Fibroblast of the aortic adventitia (primary cell): ENCODE data around the gene HOXA11. TPM values are rescaled to one million over a fixed set of nuclear protein-coding genes. Genes with fewer than 3 reads are reported as not detected.
A peak's percentile ranks its signal among the peaks of the same experiment; 100 is the strongest.

Source experiments
- DNase-seq: peaks from one replicate; pipeline ENCODE4 v3.0.0-alpha.2; 2010; ENCODE audit warnings: low read depth
- H3K4me3 ChIP-seq: 2 replicates; pipeline ENCODE4 v1.5.1; 2011; ENCODE audit warnings: low read depth, mild to moderate bottlenecking, control low read depth, low read length, moderate library complexity
- total RNA-seq: library from RNA; depleted of rRNA; stranded (reverse); fragments of >200 nt; gene quantifications from 2 replicates; pipeline ENCODE4 v1.2.3, GENCODE V29; 2012; ENCODE audit warnings: low replicate concordance
- TF ChIP-seq, protein P1 (sequence below): IDR thresholded peaks from 2 replicates; pipeline ENCODE4 v1.5.1; 2011; ENCODE audit warnings: mild to moderate bottlenecking, low read length, control low read depth, inconsistent platforms; ENCODE audit not compliant: insufficient read depth

The HOXA11 gene
- total RNA-seq, 1 donor, result not detected

DNA sequence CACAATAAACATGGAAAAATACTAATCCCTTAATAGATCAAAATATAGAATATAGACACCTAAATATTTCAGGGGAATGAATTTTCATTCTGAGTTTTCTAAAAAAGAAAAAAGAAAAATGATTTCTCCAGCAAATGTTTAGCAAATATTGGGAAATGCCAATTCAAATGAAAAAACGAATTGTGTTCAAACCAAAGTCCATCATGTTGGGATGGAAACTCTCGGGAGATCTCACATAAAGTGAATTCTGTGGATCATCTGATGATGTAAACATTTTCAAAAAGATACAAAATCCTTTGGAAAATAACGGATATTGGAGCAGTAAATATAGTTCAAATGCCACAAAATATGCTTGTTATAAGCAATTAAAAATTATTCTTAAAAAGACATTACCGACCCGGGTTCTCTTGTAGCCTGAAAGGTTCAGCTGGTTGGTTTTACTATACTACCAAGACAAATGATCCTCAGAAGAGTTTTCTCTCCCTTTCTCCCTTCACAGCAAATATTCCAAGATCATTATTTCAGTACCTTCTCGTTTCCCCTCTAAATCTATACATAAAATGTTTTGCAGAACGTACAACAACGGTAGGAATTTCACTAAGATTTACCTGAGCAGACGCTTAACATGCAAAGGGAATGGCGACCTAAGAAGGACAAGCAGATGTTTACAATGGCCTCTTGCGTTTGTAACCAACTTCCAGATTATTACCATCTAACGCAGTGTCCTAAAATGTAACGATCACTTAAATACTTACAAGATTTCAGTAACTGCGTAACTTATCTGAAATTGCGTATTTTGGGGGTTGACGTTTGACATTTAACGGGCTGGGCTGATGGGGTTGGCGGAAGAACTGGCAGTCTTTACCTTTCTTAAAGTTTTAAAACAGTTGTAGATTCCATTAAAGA lies 12.4 kb upstream of the HOXA11 start:
- H3K4me3 ChIP-seq, result no peak overlapping the region
- DNase-seq, result no peak
- TF ChIP-seq, protein P1, sequence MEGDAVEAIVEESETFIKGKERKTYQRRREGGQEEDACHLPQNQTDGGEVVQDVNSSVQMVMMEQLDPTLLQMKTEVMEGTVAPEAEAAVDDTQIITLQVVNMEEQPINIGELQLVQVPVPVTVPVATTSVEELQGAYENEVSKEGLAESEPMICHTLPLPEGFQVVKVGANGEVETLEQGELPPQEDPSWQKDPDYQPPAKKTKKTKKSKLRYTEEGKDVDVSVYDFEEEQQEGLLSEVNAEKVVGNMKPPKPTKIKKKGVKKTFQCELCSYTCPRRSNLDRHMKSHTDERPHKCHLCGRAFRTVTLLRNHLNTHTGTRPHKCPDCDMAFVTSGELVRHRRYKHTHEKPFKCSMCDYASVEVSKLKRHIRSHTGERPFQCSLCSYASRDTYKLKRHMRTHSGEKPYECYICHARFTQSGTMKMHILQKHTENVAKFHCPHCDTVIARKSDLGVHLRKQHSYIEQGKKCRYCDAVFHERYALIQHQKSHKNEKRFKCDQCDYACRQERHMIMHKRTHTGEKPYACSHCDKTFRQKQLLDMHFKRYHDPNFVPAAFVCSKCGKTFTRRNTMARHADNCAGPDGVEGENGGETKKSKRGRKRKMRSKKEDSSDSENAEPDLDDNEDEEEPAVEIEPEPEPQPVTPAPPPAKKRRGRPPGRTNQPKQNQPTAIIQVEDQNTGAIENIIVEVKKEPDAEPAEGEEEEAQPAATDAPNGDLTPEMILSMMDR, result no peak

DNA sequence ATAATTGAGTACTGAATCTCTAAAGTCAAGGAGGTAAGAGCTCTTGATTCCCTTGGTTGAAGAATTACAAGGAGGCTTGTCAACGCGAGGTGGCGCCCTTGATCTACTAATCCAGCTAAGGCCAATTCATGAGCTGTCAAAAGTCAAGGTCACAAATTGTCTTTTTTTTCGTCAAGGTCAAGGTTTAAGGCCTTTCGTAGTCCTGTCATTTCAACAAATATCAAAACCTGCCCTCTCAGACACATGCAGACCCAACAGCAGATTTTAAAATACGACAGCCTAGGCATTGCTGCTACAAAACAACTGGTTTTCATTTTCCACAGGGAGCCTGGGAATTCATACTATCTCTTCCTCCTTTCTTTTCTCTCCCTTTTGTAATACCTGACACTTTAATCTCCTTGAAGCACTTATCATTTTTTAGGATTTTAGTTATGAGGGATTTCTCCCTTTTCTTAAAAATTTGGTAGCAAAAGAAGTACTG lies 11.3 kb upstream of the HOXA11 start:
- peak; percentile 83 for DNase-seq
- H3K4me3 ChIP-seq, result no peak overlapping the region
- TF ChIP-seq, protein P1, result peak; percentile 71

DNA sequence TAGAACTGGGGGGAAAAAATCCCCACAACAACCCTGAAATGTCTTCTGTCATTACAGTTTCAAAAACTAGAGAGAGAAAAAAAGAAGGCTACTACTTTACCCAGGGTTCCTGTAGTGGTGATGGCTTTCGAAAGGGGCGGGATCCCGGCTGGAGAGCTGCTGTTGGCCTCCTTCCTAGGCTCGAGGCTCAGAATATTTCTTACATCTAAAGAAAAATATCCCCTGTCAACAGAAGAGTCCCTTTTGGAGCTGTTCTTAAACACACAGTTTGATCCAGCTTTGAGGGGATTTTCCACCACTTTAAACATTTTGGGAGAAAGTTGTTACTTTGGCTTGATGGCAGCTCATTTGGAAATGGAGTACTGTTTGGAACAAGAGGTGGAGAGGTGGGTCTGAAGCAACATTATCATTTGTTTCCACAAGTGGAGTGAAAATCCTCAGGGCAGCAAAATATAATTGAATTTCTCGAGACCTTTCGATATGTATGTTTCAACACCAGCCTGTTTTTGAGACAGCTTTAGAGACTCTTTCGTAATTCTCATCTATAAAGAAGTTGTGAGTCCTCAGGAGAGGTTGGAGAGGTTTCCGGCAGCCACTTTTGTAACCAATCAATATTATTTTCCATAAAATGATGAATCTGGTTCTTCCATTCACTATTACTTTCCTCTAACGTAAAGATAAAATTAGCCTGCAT lies 9.8 kb upstream of the HOXA11 start:
- no peak for DNase-seq
- H3K4me3 ChIP-seq, result no peak overlapping the region
- TF ChIP-seq, protein P1, result no peak

DNA sequence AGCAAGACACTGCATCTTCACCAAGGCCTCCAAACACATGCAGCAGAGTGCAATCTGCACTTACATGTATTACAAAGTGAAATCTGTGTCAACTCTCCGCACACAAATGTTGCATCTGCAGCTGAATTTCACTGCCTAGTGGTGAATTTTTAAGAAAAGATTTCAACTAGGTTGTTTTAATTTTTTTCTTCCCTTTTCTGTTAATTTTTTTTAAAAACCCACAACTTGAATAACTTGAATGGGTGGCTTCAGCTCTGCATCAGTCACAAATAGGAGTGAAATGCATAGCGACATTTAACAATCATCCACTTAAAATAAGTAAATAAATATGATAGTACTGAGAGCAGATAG lies 8.9 kb upstream of the HOXA11 start:
- TF ChIP-seq, protein P1, result no peak
- H3K4me3 ChIP-seq, result no peak overlapping the region
- no peak for DNase-seq

DNA sequence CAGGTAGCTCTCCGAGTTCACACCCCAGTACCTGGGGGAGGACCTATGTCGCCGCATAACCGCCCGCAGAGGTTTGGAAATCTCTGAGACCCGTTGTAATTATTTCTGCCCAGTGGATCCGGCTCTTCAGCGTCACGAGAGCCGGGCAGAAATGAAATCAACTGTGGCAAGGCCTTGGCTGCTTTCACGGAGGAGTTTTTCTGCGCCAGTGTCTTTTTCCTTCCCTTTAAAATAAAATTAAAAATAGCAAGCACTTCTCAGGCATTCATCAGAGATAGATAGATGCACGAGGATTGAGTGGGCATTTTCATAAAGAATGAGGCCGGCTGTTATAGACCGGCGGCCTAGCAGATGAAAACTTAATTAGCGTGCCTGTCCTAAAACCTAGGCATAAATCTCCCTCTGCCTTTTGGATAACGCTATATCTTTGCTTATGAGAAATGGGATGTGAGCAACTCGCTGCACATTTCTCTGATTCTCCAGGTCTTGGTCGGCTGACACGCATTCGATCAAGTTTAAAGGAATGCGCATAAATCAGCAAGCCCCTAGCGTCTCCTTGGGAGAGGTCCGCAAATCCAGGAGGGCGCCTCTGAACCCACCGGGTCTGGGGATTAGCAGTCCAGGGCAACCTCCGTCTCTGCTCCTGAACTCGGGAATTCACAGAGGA lies 8.4 kb upstream of the HOXA11 start:
- no peak for DNase-seq
- TF ChIP-seq, protein P1, result no peak

DNA sequence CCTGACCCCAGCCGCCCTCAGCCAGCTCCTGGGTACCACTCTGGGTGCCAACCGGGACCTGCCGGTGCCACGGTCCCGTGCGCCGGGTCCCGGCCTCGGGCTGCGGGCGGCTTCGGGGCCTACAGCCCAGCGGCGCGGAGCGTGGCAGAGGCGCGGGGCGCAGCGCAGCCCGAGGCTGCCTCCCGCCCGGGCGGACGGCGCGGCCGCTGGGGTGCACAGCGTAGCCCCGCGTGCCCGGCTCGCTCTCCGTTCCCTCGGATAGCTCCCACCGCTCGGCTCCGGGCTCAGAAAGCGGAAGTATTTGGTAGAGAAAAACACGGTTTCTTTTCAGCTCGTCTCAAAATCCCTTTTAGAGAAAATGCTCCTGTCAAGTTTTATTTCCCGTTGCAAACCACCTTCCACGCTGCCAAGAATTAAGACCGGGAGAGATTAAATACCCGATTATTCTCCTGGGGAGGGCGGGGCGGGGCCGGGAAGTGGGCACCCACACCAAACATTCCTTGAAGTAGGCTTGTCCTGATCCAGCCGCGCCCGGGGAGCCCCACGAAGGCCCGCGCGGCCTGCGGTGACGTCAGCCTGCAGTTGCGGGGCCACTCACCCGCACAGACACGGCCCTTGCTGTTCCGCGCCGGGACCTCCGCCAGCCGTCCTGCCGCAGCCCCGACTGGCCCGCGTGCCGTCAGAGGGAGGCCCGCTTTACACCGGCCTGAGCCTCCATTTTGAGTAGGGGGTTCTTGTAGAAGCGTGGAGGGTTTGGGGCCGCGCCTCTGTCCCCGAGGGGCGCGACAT lies 7.7 kb upstream of the HOXA11 start:
- peak overlapping the region; percentile 39 for H3K4me3 ChIP-seq

More for the DNA sequence above, 8.4 kb upstream of the HOXA11 start:
- no peak overlapping the region for H3K4me3 ChIP-seq

More for the DNA sequence above, 7.7 kb upstream of the HOXA11 start:
- no peak for DNase-seq
- TF ChIP-seq, protein P1, result no peak
